ENCODE results near the gene JAM2.
"Not testable (repeated sequence)": the region's sequence is repeated elsewhere in the genome, so short reads cannot be mapped to it uniquely, and the experiment has no call there.

JAM2 gene

DNA sequence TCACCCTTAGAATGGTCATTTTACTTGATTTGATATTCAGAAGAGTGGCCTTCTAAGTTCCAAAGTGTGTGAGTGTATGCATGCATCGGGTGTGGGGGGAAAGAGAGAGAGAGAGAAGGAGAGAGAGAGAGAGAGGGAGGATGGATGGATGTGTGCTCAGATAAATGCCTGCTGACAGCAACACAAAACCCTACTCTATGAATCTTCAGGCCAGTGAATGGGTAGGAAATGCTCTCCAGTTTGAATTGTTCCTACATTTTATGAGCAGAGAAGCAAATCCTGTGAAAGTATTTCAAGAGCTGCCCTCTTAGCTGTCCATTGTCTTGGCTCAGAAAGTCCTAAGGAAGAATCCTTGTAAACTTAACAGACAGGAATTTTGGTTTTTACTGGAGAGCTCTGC, 7.4 kb downstream of the JAM2 start:
- no peak for DNase-seq (ENCODE audit: low read depth)

DNA sequence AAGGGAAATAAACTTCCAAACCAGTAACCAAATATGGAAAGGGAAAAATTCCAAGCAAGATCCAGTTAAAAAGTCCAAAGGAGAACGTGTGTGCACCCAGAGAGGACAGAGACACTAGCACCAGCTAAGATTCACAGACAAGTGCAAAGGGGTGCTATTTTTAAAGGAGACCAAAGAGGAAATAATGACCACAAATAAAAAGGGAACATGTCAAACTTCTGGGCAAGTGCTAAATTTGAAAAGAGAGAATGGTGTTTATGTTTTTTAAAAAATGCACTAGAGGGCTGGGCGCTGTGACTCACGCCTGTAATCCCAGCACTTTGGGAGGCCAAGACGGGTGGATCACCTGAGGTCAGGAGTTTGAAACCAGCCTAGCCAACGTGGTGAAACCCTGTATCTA, 8.6 kb downstream of the JAM2 start:
- DNase-seq (ENCODE audit: low read depth) = no peak

DNA sequence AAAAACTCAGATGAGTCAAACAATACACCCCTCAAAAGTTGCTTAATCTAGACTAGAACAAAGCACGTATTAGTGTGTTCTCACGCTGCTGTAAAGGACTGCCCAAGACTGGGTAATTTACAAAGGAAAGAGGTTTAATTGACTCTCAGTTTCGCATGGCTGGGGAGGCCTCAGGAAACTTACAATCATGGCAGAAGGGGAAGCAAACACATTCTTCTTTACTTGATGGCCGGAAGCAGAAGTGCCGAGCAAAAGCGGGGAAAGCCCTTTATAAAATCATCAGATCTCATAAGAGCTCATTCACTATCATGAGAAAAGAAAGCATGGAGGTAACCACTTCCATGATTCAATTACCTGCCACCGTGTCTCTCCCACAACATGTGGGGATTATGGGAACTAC, 10.1 kb downstream of the JAM2 start:
- DNase-seq (ENCODE audit: low read depth) = no peak

DNA sequence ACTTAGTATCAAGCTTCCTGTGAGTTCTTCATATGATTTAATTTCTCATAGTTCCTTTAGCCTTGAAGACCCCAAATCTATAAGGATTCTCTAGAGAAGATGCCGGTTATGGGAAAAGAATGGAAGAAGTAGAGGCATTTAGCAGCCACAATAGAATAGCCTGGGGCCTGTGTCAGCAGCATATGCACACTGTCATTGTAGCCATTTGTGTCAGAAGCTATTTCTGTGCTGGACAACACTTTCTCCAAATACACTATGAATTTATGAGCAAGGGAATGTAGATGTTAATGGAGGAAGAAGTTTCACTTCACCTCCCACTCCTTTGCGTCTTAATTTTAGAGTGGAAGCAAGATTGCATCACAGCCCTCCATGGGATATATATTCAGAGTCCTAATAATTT, 17.4 kb downstream of the JAM2 start:
- no peak for DNase-seq (ENCODE audit: low read depth)

DNA sequence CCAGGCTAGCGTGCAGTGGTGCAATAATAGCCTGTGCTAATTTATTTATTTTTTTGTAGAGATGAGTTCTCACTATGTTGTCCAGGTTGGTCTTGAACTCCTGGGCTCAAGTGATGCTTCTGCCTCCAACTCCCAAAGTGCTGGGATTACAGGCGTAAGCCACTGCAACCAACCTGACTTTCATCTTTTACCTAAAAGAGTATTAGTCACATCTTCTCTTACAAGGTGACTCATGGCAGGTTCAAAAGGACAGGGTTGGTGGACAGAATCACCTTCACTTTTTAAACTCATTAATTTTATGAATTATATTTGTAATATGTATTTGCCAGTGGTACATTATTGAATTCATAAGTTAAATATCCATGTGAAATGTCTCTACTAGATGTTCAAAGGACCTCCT, 18.1 kb downstream of the JAM2 start:
- no peak for DNase-seq (ENCODE audit: low read depth)

DNA sequence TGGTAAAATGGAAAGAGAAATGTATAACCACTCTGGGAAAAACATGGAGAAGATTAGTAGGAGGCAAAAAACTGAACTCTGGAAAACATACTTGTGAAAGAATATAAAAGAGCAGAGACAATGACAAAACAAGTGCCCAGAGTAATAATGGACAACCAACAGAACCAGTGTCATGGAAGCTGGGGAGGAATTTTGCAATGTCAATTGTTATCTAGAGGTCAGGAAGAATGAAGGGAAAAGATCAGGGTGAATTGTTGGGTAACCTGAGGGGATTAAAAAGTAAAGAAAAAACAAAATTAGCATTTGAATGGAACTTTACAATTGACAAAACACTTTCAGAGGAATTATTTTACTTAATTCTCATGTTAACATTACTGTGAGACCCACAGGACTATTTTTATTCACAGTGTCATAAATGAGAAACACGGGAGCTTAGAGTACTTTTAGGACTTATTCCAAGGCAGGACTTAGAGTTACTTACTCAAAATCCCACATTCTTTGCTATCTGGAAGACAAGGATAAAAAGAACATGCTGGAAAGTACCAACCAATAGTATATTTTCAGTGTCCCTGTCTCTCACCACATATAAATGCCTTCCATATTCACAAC, 19.5 kb downstream of the JAM2 start:
- DNase-seq (ENCODE audit: low read depth) = no peak

DNA sequence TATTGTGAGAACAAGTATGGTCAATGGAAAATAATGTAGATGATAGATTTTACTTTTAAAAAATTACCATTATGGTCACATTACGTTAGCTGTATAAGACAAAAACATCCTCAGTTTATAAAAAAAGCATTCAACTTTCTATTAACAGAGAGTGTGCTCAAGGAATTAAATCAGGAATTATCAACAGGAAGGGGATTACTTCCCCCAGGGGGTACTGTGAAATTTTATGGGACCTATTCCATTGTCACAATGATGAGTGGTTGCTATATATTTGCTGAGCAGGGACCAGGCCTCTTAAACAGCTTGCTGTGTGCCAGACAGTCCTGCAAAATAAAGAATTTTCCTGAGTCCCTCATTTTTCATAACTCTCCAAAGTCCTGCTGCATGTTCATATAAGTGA, 21.2 kb downstream of the JAM2 start:
- DNase-seq (ENCODE audit: low read depth) = no peak

DNA sequence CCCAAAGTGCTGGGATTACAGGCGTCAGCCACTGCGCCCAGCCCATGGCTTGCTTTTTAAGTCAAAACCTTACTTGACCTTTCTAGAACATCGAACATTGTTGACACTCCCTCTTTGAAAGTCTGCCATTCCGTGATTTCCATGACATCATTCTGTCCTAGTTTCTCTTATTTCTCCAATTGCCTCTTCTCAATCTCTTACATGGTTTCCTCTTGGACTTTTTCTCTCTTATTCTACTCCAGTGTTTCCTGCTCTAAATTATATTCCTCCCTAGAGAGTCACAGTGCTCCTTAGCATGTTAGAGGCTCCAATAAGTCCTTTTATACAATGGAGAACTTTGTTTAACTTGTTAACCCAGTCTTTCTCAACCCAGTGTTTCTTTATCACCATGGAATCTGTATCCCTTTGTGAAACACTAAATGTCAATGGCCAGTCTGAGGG, 25.5 kb downstream of the JAM2 start:
- DNase-seq (ENCODE audit: low read depth) = no peak

DNA sequence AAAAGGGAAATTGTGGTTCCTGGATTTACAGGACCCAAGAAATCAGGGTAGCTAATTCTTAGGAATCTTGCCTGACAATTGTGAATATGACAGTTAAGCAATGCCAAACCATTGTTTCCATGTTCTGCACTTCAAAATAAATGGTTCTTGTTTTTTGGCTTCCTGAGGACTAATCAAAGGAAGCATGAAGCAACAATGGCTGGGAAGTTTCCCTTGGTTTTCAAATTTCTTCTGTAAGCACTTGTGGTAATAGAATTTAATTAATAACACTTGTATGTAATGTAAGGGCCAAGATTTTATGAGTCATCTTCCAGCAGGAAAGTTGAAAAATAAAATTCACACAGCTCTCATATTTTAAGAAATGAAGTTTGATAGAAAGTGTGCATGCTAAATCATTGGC, 31.7 kb downstream of the JAM2 start:
- DNase-seq (ENCODE audit: low read depth) = peak; percentile 53

DNA sequence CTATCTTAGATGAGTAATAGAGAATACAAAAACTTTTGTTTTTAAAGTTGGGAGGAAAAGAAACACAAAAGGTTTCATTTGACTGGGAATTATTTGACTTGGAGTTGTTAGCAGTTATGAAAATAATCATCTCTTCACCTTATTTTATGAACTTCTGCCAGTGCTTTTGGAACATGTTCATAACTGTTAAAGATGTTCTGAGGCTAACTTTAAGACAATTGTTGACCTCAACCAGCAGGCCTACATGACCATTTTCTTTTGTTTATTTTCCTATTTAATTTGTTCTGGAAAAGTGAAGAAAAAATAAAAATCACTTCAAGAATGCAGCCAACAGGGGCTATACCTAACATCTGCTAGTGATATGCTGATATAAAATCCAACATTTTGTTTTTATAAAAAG, 37.4 kb downstream of the JAM2 start:
- no peak for DNase-seq (ENCODE audit: low read depth)

DNA sequence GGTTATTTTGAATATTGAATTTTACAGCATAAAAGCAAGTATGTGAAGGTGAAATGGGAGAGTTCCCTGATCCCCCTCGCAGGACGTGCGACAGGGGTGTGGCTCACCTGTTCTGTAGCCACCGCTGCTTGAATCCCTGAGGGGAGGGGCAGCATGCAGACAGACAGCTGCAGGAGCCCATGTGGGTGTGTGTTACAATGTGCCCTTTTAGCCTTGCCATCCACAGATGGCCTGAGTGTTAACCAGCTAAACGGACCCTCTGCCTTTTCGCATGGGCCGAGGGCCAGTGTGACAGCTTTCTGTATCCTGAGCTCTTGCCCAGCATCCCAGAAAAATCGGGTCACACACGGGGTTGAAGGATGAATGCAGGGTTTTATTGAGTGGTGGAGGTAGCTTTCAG, 43.3 kb downstream of the JAM2 start:
- no peak for DNase-seq (ENCODE audit: low read depth)

DNA sequence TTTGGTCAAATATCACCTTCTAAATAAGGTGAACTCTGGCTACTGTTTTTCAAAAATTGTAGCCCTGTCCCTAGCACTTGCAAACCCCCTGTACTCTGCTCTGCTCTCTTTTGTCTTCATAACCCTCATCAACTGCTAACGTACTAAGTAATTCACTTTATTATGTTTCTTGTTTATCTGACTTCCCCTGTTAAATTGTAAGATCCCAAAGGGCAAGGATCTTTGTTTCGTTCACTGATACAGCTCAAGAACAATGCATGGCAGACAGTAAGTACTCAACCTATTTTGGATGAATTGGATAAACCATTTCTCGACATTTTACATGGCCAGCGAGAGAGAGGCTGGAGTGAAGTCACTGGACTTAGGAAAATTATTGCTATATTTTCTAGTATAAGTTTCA, 48.7 kb downstream of the JAM2 start:
- DNase-seq (ENCODE audit: low read depth) = no peak

DNA sequence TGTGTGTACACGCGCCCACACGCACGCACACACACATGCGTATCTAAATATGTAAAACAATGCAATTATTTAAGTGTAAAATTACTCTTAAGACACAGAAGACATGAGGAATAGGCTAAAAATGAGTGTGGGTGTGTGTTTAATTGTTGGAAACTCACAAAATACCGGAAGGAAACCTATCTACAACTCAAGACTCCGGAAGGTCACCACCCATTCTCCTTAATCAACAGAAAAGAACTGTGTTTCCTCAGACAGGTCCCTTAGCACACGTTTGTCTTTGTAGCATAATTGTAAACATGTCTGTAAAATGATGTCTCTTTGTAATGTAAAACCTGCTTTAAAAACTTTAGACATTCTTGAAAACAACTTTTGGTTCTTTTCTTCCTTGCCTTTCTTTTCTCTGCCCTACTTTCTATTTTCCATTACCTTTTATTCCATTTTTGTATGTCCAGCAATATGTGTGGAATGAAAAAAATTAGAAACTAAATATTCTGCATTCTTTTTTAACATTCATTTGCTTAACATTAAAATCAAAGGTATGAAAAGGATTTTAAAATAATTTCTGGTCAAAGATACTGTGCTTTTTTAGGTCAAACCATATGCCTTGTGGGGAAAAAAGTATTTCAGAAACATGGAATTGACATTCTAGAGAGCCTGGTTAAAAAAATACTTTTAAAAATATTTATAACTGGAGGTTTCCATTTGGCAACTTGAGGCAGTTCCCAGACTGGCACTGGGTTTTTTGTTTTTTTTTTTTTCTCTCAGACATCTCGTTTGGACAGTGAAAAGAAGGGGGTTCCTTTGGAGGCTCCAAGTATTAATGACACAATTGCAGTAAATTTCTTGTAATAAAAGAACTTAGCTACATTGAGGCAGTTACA, 49.5 kb downstream of the JAM2 start:
- DNase-seq (ENCODE audit: low read depth) = no peak

DNA sequence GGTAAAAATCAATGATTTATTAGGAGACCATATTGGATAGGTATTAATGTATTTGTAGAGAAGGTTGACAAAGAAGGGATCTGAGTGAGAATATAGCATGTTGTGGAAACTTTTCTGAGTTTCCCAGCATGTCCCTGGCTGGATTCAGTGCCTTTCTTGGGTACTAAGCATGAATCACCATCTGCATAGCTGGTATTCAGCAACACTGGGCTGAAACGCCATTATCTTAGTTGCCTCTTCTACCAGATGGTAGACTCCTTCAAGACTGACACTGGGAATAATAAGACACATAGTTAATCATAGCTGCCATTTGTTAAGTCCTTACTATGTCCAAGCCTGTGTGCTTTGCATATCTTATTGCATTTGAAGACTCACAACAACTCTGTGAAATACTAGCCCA, 50.2 kb downstream of the JAM2 start:
- DNase-seq (ENCODE audit: low read depth) = no peak

DNA sequence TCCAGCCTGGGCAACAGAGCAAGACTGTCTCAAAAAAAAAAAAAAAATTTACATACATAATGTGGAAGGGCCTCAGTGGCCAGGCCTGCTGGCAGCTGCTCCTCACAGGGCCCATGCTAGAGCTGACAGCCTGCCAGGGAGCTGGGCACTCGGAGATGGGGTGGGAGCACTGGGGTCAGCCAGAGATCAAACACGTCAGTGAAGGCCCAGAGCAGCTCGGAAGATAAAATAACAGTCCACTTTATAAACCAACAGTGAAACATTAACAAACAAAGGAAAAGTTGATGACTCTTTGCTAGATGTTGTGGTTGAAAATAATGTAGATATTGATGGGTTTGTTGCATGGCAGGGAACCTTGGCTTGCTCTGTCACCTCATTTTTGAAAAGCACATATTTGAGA, 52.9 kb downstream of the JAM2 start:
- DNase-seq (ENCODE audit: low read depth) = no peak

DNA sequence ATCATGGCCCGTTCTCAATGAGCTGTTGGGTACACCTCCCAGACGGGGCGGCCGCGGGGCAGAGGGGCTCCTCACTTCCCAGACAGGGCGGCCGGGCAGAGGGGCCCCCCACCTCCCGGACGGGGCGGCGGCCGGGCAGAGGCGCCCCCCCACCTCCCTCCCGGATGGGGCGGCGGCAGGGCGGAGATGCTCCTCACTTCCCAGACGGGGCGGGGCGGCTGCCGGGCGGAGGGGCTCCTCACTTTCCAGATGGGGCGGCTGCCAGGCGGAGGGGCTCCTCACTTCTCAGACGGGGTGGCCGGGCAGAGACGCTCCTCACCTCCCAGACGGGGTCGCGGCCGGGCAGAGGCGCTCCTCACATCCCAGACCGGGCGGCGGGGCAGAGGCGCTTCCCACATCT, 56.4 kb downstream of the JAM2 start:
- DNase-seq (ENCODE audit: low read depth) = not testable (repeated sequence)

DNA sequence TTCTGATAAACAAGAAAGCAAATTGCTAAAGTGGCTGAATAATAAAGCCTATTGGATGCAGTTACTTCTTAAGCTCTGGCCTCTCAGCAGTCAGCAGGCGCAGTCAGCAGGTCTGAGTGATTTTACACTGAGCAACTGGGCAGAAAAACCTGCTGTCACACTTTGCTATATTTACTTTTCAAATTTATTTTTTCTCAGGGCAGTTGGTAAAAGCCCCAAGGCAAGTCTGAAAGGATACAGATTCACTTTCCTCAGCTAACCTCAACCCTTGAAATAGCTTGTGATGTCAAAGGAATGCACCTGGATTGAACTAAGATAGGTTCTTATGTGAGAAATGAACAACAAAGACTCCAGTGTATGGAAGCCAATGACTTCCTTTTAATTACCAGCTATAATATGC, 61.7 kb downstream of the JAM2 start:
- DNase-seq (ENCODE audit: low read depth) = no peak

DNA sequence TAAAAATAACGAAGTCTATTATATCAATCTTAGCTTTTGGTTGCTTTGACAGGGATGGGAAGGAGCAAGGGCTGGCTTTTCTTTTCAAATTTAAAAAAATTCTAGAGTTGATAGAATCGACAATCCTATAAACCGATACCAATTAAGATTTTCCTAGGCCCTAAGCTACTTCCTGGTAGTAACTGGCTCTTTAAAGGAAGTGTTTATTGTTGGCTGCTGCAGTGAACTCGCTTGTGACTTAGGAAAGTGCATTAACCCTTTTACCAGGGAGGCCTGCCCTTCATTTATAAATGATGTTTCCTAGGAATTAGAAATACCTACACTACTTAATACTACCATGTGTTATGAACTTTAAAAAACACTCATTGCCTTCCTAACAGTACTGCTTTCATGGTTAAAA, 62.5 kb downstream of the JAM2 start:
- DNase-seq (ENCODE audit: low read depth) = no peak

DNA sequence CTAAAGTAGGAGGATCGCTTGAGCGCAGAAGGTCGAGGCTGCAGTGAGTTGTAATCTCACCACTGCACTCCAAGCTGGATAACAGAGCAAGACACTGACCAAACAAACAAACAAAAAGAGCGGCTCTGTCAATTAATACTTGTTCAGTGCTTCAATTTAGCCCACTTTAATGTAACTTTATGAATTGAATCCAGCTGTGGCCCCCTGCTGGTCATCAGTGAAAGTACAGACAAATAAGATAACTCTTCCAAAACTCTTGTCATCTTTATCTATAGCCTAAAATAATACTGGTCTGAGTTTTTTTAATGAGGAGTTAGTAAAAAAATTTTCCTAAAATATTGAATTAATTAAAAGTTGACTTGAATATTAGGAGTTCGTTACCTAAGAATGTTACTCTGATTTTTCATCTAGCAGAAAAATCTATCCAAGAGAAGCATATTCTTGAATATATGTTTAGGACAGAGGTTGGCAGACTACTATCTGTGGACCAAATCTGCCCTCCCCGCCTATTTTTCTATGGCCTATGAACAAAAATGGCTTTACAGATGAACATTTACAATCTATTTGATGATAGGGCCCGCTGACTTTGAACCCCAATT, 69.5 kb downstream of the JAM2 start:
- peak; percentile 31 for DNase-seq (ENCODE audit: low read depth)

DNA sequence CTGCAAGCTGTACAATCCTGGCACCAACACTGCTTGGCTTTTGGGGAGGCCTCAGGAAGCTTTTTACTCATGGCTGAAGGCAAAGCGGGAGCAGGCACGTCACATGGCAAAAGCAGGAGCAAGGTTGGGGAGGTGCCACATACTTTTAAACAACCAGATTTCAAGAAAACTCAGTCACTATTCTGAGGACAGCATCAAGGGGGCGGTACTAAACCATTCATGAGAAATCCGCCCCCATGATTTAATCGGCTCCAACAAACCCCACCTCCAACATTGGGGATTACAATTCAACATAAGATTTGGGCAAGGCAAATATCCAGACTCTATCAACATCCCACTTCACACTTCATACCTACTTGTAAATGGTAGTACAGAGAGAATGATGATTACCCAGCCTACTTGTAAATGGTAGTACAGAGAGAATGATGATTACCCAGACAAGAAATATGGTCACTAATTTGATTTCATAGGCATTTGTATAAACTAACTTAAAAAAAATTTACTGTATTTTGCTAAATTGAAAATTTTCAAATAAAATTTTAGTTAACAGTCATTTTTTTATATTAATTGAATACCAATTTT, 70.7 kb downstream of the JAM2 start:
- DNase-seq (ENCODE audit: low read depth) = no peak

DNA sequence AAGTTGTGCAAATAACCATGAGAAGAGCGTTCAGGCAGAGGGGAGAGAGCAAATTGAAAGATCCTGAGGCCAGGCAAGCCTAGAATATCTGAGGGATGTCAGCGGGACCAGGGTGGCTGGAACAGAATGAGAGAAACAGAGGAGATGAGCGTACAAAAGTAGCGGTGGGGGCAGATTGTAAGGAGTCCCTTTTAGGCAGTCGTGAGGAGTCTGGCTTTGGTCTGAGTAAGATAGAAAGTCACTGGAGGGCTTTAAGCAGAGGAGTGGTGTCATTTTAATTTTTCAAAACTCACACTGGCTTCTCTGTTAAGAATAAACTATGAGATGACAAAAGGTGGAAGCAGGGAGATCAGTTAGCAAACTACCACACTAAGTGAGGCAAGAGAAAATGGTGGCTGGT, 71.5 kb downstream of the JAM2 start:
- DNase-seq (ENCODE audit: low read depth) = no peak

DNA sequence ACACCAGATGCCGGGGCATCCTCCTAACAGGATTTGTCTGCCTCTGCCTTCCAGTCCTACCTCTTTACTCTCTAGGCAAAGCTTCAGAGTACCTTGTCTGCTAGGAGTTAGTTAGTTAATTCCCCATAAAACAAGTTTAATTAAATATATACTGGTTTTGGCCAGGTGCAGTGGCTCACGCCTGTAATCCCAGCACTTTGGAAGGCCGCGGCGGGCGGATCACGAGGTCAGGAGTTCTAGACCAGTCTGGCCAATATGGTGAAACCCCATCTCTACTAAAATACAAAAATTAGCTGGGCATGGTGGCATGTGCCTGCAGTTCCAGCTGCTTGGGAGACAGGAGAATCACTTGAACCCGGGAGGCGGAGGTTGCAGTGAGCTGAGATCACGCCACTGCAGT, 75.0 kb downstream of the JAM2 start:
- DNase-seq (ENCODE audit: low read depth) = not testable (repeated sequence)
